Right lobe of liver (tissue), 6 donors: ENCODE data around the gene ZNF75A. TPM values are rescaled to one million over a fixed set of nuclear protein-coding genes. Genes with fewer than 3 reads are reported as not detected.

Experiments used
- ATAC-seq, 4 donors: fragments of 200-7000 bp; cut with Tn5 transposase; one replicate each; pipeline ENCODE4 v1.9.1; 2020; ENCODE audit warnings: mild to moderate bottlenecking in 4 of 4, moderate library complexity in 4 of 4
- DNase-seq, 3 donors: peaks; one replicate each; pipeline ENCODE4 v3.0.0-alpha.2; 2020
- H3K27ac ChIP-seq, 3 donors: fragments of 200-600 bp; one replicate each; pipeline ENCODE4 v1.8.0; 2022
- H3K27me3 ChIP-seq, 2 donors: fragments of 200-600 bp; one replicate each; pipeline ENCODE4 v1.8.0; 2022
- H3K36me3 ChIP-seq, 4 donors: fragments of 200-600 bp; sonication (generic) in 1 of 4; one replicate each; pipeline versions ENCODE4 v1.5.1 to v1.8.0; 2017 to 2022; ENCODE audit warnings: control low read depth in 1 of 4
- H3K4me1 ChIP-seq, 4 donors: fragments of 200-600 bp; sonication (generic) in 1 of 4; one replicate each; pipeline versions ENCODE4 v1.5.1 to v1.8.0; 2017 to 2022; ENCODE audit warnings: control low read depth in 1 of 4
- H3K4me3 ChIP-seq, 3 donors: fragments of 200-600 bp; one replicate each; pipeline ENCODE4 v1.8.0; 2022
- H3K9me3 ChIP-seq, 4 donors: fragments of 200-600 bp; sonication (generic) in 1 of 4; one replicate each; pipeline versions ENCODE4 v1.5.1 to v1.8.0; 2017 to 2022; ENCODE audit warnings: control low read depth in 1 of 4
- CTCF ChIP-seq, 4 donors: fragments of 200-600 bp in 3 of 4; fragments of 450-650 bp in 1 of 4; IDR thresholded peaks; one replicate each; pipeline versions ENCODE4 v1.5.1 to v1.8.0; 2016 to 2022; ENCODE audit warnings: antibody characterized with exemption in 4 of 4, mild to moderate bottlenecking in 2 of 4
- POLR2A ChIP-seq: fragments of 450-650 bp; IDR thresholded peaks from one replicate; pipeline ENCODE4 v1.6.1; 2017; ENCODE audit warnings: antibody characterized with exemption, mild to moderate bottlenecking
- WGBS: methylation state at CpG from one replicate; pipeline ENCODE4 v1.1.6; 2018; ENCODE audit warnings: low coverage, low lambda C conversion rate; ENCODE audit not compliant: insufficient coverage; ENCODE audit errors: missing lambda C conversion rate; 5-methylcytosine and 5-hydroxymethylcytosine counted together
- intact Hi-C, 2 donors: fragments of 100-400 bp; cut with DNase I; formaldehyde crosslinking; loops; one replicate each; pipeline versions ENCODE4 v1.11.2 to v1.14.1; 2022
- total RNA-seq, 6 experiments: library from RNA; depleted of rRNA in 2 of 6; stranded (reverse); fragments of >200 nt in 2 of 6; fragmentation: NEBNext Ultra II Directional in 3 of 6; extraction: Animal tissue kit (Norgen Biotek cat#: 25700) in 3 of 6; gene quantifications; one replicate each; pipeline versions ENCODE4 v1.1.0 to v1.2.4, GENCODE V29; 2016 to 2023
- donor health status: DM: no; HTN: yes; CAD: no.
- donor health status: DM: no; HTN: no; CAD: no.
- donor health status: DM: no; HTN: no; CAD: no.
- donor health status: DM: no; HTN: yes; CAD: no.
- donor health status: DM: no; HTN: yes; CAD: no.

Gene ZNF75A
- total RNA-seq, 6 experiments from 2014 or later = 7.5 to 11.5 (median 10.5) TPM

- DNase-seq (no peak), ATAC-seq (no peak)
- Histone ChIP-seq H3K27me3 (no peaks in the 10 kb centered on the region), H3K36me3 (peaks cover 0 to 15% (median 6%) of the 10 kb centered on the region in 4 donors), H3K9me3 (peaks cover 2 to 30% (median 15%) of the 10 kb centered on the region in 4 donors), H3K27ac (no peak overlapping the region), H3K4me3 (peak overlapping the region; percentile 45 to 99 (median 93)), H3K4me1 (peaks cover 0 to 16% (median 2%) of the 10 kb centered on the region in 4 donors)
- intact Hi-C loops = loop anchor here in 1 of 2 donors (10.0 kb wide), 1 partner anchor 80 kb away; no protein-coding TSS in a partner anchor
- no peak for TF ChIP-seq CTCF (IDR thresholded peaks at IDR 0.05)
- no peak for TF ChIP-seq POLR2A
- WGBS = 61% methylated on average over 4 of the region's 4 CpGs
These were observed 927 bp upstream of the ZNF75A start for GRCh38 chr16:3304370-3304769.

- Histone ChIP-seq H3K27me3 (no peaks in the 10 kb centered on the region), H3K4me1 (peaks cover 0 to 16% (median 2%) of the 10 kb centered on the region in 4 donors), H3K27ac (peak overlapping the region in 2 of 3 donors; percentile 78 to 91), H3K36me3 (peaks cover 0 to 15% (median 6%) of the 10 kb centered on the region in 4 donors), H3K4me3 (peak overlapping the region; percentile 45 to 99 (median 93)), H3K9me3 (peaks cover 0 to 25% (median 13%) of the 10 kb centered on the region in 4 donors)
- DNase-seq = no peak
- no peak for ATAC-seq
- TF ChIP-seq CTCF (IDR thresholded peaks at IDR 0.05) = no peak
- TF ChIP-seq POLR2A = no peak
- intact Hi-C loops = loop anchor here in 1 of 2 donors (10.0 kb wide), 1 partner anchor 79 kb away; no protein-coding TSS in a partner anchor
- 58% methylated on average over 11 of the region's 11 CpGs for WGBS
These were observed 781 bp downstream of the ZNF75A start for GRCh38 chr16:3306078-3306477.

- Histone ChIP-seq H3K27me3 (no peaks in the 10 kb centered on the region), H3K4me3 (no peak overlapping the region), H3K9me3 (peaks cover 0 to 46% (median 25%) of the 10 kb centered on the region in 4 donors), H3K36me3 (peaks cover 0 to 26% (median 6%) of the 10 kb centered on the region in 4 donors), H3K27ac (no peak overlapping the region), H3K4me1 (peaks cover 0 to under 1% (median 0%) of the 10 kb centered on the region in 4 donors)
- ATAC-seq (no peak), DNase-seq (no peak)
- intact Hi-C loops = no loop called here
- TF ChIP-seq POLR2A (no peak), CTCF (IDR thresholded peaks at IDR 0.05) (no peak)
- WGBS = 95% methylated on average over 4 of the region's 4 CpGs
These were observed 6.2 kb downstream of the ZNF75A start for GRCh38 chr16:3311496-3311895.

- WGBS = 89% methylated on average over 2 of the region's 3 CpGs
- DNase-seq (no peak), ATAC-seq (no peak)
- Histone ChIP-seq H3K36me3 (peaks cover 0 to 26% (median 10%) of the 10 kb centered on the region in 4 donors), H3K27me3 (no peaks in the 10 kb centered on the region), H3K9me3 (peaks cover 0 to 71% (median 39%) of the 10 kb centered on the region in 4 donors), H3K4me1 (no peaks in the 10 kb centered on the region), H3K27ac (no peak overlapping the region), H3K4me3 (no peak overlapping the region)
- no peak for TF ChIP-seq CTCF (IDR thresholded peaks at IDR 0.05)
- TF ChIP-seq POLR2A = no peak
- intact Hi-C loops = no loop called here
These were observed 12.2 kb downstream of the ZNF75A start for GRCh38 chr16:3317315-3317999.
